Prostate gland (tissue), 2 donors: ENCODE results near the gene ERMP1.

Experiments used
- POLR2A ChIP-seq: fragments of 450-650 bp; IDR thresholded peaks from one replicate; pipeline ENCODE4 v1.6.1; 2016; ENCODE audit warnings: antibody characterized with exemption, mild to moderate bottlenecking
- TF ChIP-seq, protein P1 (sequence below), 4 experiments: fragments of 200-600 bp in 2 of 4; fragments of 450-650 bp in 2 of 4; sonication (generic) in 2 of 4; IDR thresholded peaks; 1 replicate in 3 of 4; 2 replicates in 1 of 4; pipeline ENCODE4 v1.5.1; 2016 to 2019; ENCODE audit warnings: antibody characterized with exemption in 4 of 4, mild to moderate bottlenecking in 2 of 4, moderate library complexity in 2 of 4

DNA sequence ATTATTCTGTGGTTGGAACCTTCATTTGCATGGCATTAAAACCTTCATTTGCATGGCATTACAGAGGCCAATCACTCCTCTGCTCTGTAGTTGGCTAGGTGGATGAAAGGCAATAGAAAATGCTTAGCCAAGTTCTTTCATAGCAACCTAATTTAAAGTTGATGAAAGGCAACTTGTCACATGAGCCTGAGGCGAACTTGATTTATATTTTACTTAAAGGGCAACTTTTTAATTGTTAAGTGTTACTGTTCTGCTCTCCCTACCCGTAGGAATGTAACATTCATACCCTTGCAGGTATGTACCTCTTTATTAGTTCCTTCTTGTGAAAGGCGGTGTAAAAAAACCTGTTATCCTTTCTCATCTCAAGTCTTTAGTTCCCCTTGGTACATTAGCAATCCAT is 7.9 kb upstream of the ERMP1 start:
- TF ChIP-seq, protein P1, sequence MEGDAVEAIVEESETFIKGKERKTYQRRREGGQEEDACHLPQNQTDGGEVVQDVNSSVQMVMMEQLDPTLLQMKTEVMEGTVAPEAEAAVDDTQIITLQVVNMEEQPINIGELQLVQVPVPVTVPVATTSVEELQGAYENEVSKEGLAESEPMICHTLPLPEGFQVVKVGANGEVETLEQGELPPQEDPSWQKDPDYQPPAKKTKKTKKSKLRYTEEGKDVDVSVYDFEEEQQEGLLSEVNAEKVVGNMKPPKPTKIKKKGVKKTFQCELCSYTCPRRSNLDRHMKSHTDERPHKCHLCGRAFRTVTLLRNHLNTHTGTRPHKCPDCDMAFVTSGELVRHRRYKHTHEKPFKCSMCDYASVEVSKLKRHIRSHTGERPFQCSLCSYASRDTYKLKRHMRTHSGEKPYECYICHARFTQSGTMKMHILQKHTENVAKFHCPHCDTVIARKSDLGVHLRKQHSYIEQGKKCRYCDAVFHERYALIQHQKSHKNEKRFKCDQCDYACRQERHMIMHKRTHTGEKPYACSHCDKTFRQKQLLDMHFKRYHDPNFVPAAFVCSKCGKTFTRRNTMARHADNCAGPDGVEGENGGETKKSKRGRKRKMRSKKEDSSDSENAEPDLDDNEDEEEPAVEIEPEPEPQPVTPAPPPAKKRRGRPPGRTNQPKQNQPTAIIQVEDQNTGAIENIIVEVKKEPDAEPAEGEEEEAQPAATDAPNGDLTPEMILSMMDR (IDR thresholded peaks at IDR 0.05) = no peak
- TF ChIP-seq POLR2A = no peak
